ENCODE data around the gene TST.
"Not testable (repeated sequence)": the region's sequence is repeated elsewhere in the genome, so short reads cannot be mapped to it uniquely, and the experiment has no call there.

The TST gene

DNA sequence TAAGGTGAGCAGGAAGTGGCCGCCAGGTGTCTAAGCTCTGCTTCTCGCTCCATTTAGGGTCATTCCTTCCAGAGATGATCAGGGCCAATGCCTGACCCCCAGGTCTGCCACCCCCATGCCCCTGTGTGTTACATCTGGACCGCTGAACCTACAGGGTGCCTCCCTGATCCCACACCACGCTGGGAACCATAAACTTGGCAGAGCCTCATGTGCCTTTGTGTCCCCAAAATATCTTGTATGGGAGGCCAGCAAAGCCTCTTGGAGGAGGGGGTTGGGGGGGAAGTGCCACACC lies 3.7 kb downstream of the TST start:
- DNase-seq (ENCODE audit: low read depth, low spot score) = no peak

DNA sequence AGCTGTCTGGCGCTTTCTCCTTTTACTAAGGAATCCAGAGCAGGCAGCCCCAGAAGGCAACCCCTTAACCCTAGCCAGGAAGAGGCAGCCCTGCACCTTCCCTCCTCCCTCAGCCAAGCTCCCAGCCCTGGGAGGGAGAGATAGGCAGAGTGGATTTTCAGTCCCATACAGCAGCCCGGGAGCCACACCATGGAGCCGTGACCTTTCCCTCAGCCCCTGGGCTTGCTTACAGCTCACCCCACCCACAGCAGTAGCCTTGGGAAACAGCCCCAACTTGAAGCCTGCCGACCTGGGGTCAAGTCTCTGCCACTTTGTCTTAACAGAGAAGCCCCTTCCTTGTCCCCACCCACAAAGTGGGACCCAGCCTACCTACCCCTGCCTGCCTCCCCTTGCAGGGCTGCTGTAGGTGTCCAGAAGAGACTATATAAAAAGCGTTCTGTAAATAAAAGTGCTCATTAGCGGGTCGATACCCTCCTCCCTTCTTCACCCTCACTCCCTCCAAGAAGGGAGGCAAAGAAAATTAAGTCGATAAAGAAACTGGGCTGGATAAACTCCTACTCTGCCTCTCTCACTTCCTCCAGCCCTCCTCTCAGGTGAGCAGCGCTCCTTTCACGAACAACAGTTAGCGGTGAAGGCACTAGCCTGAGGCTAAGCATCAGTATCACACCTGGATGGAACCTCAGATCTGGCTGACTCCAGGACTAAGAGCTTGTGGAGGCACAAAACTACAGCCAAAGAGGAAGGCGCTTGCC lies 4.2 kb downstream of the TST start:
- no peak for DNase-seq (ENCODE audit: low read depth, low spot score)

DNA sequence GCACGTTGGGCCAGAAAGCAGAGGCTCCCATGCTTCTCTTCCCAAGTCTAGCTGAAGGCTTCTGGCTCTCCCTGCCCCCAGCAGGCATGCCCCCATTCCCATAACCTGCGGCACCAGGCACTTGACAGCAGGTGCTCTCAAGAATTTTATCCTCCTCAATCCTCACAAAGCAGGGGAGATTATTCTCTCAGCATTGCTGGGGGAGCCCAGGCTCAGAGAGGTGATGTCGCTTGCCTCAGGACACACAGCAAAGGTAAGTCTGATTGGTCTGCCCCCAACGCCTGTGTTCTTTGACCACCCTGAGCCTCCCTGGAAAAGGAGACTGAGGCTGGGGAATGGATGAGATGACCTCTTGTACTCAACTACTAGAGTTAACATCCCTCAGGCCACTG lies 4.8 kb downstream of the TST start:
- DNase-seq (ENCODE audit: low read depth, low spot score) = no peak

DNA sequence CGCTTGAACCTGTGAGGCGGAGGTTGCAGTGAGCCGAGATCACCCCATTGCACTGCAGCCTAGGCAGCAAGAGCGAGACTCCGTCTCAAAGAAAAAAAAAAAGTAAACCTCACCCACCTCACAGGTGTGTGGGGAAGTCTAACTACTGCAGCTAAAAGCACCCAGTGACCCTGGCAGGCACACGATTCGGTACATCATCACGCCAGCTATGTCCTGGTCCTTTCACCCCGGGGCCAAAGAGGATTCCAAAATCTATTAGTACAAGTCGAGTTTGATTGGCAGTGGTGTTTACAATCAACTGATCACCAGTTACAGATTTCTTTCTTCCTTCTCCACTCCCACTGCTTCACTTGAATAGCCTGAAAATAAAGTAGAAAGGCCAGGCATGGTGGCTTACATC lies 6.3 kb downstream of the TST start:
- DNase-seq (ENCODE audit: low read depth, low spot score) = no peak

DNA sequence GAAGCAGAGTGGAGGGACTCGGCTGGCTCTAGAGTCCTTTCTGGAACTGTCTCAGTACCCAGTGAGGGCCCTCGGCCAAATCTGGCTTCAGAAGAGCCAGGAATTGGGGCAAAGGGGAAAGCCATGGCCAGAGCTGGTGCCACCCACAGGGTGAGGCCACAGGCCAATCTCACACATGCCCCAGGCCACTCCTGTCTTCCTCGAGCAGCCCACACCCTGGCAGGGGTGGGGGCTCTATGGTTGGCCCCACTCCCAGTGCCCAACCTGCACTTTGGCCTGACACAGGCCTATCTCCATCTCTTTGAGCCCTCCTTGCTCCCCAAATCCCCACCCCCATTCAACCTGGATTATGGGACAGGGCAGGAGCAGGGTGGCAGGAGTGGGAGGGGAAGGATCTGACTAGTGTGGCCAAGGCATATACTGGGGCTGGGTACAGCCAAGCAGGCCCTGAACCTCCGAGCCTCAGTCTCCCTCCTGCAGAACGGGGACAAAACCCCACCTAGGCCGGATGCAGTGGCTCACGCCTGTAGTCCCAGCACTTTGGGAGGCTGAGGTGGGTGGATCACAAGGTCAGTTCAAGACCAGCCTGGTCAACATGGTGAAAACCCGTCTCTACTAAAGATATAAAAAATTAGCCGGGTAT lies 6.9 kb downstream of the TST start:
- DNase-seq (ENCODE audit: low read depth, low spot score) = no peak

DNA sequence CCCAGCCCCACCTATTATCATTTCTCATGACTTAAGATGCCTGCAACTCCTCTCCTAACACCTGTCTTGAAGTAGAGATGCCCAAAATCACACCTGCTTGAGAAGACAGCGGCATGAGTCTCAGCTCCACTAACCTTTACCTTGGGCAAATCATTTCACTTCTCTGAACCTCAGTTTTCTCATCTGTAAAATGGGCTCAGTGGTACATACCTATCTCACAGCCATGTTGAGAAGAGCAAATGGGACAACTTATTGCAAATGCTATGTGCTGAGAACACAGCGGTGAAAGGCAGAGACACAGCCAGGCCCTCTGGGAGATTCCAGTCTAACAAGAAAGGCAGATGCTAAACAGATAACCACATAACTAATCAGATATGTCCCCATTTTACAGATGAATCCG lies 7.8 kb downstream of the TST start:
- no peak for DNase-seq (ENCODE audit: low read depth, low spot score)

DNA sequence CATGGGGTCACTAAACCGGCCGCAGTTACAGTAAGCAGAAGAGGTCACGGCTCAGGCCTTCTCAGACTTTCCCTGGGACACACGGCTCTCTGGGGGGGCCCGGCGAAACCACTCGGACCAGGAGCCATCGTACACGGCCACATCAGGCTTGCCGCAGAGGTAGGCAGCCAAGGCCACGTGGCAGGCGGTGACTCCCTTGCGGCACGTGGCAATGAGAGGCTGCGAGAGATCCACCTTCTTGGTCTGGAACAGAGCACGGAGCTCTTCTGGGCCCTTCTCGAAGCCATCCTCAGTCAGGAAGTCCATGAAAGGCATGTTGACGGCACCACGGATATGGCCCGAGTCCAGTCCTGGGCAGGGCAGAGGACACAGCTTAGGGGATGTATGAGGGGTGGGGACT lies 8.3 kb downstream of the TST start:
- DNase-seq (ENCODE audit: low read depth, low spot score) = no peak

DNA sequence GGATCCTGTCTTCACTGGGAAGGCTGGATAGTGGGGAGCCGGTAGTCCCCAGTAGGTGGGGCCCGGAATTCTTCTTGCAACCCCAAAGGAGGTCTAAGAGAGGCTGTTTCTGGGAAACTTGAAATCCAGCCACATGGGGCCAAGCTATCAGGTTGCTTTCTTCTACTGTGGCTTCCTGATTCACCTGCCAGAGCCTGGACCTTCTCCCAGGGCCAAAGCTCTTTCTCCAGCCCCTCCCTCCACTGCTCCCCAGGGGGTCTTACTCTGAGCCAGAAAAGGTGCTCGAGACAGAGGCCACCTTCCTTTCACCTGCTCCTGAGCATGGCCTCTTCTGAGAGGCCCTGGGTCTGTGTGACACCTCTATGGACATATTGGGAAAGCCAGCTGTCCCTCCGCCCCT lies 9.1 kb downstream of the TST start:
- no peak for DNase-seq (ENCODE audit: low read depth, low spot score)

DNA sequence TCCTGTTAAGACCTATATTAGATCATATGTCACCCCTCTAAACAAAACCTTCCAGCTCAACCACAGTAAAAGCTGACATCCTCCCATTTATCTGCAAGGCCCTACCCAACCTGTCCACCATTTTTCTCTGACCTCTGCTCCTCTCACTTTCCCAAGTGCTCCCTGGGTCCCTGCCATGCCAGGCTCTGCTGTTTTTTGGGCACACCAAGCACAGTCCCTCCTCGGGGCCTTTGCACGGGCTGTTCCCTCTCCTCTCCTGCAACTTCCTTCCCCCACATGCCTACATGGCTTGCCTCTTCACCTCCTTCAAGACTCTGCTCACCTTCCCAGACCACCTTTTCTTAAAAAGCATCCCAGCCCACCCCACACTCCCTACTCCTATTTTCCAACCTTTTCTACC lies 9.8 kb downstream of the TST start:
- DNase-seq (ENCODE audit: low read depth, low spot score) = no peak

DNA sequence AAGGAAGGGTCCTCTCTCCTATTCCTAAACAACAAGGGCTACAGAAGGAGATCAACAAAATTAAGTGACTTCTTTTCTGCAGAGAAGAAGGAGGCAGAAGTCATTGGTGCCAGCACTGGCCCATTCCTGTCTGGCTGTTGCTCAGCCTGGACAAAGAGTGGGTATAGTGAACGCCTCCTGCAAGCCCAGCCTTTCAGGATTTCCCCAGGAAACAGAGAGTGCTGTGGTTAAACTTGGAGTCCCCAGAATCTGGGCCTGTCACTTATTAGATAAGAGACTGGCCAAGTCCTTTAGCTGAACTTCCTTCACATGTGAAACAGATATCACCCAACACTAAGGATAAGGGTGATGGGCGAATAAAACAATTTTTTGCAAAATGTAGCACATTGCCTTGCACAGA lies 10.9 kb downstream of the TST start:
- no peak for DNase-seq (ENCODE audit: low read depth, low spot score)

DNA sequence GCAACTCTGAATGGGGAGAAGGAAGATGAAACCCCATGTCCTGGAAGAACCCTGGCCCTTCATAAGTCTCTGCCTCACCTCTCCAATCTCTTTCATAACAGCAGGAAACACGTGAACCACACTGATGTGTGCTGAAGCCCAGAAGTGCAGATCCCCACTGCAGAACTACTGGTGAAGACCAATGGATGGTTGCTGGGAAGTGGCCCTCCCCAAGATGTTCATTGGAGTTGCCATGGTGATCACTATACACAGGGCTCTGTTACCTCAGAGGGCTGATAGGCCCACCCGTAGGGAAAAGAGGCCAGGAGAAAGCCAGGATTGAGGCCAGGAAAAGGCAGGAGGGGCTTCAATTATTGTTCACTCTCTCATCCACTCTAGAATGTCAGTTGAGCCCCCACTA lies 11.6 kb downstream of the TST start:
- DNase-seq (ENCODE audit: low read depth, low spot score) = no peak

DNA sequence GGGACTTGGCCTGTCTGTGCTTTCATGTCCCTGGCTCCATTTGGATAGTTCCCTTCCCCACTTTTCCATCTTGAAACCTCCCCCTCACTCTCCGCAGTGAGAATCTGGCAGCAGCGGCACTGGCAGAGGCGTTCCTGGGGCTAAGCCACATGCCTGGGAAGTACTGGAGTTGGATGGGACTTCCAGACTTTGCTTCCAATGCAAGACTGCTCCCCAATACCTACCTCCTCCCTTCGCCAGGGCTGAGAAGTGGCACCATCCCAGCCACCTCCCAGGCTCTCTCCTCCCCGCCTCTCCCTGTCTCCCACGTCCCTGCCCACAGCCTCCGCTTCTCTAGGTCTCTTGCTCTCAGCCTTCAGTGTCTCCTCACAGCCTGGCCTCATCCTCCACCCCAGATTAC lies 16.6 kb downstream of the TST start:
- DNase-seq (ENCODE audit: low read depth, low spot score) = no peak

DNA sequence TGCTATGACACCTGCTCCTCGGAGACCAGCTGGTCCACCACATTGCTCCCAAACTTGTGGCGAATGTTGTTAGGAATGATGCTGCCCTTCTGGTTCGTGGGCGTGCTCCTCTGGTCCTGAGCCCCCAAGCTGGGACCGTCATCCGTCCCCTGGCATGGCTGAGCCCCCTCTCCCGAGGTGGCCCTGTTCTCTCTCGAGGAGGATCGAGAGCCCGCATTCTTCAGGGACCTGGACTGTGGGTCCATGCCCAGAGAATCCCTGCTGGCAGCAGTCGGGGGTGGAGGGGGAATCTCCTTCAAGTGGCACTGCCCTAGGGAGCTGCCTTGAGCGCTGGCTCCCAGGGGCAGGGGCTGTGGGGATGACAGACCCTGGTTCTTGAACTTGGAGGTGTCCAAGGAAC lies 17.4 kb downstream of the TST start:
- no peak for DNase-seq (ENCODE audit: low read depth, low spot score)

DNA sequence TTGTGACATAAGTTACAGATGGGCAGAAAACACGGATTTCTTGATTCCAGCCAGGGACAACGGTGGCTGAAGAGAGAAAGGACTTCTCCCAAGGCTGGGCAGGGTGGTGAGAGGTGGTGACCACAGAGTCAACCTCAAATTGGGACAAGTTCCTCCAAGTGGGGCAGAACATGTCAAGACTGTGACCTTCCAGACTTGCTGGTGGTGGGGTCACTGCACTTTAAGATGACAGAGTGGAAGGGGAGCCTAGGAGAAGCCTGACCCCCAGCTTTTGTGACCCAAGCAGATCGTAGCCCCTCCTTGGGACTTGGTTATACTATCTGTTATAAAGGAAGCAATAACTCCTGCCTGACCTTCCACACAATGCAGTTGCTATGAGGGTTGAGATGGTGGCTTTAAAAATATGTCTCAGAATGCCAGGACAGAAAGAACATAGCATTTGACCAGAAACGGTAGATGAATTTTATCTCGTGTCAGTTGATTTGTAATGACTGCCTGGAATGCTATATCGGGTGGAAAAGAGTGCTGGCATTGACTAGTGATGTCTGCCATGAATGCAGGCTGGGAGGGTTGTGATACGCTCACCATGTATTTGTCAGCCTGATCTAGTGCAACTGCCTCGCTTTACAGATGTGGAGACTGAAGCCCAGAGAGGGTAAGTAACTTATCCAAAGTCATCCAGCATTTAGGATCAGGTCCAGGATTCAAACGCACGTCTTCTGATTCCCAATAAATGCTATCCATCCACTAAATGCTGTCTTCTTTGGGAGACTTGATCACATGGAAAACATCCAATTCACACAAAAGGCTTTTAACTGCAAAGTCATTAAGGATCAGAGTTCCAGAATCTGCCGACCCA lies 18.3 kb downstream of the TST start:
- DNase-seq (ENCODE audit: low read depth, low spot score) = no peak

DNA sequence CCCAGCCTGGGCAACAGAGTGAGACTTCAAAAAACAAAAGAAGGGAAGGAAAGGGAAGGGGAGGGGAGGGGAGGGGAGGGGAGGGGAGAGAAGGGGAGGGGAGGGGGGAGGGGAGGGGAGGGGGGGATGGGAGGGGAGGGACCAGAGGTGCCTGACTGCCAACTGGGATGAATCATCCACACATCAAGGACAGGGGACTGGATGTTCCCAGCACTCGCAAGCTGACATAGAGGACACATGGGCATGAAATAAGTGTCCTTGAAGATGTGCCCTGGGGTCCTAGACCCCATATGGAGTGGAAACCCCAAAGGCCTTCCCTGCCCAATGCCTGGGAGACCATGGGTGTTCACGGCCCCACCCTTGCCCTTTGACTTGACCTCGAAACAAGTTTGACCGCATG lies 19.8 kb downstream of the TST start:
- no peak for DNase-seq (ENCODE audit: low read depth, low spot score)

DNA sequence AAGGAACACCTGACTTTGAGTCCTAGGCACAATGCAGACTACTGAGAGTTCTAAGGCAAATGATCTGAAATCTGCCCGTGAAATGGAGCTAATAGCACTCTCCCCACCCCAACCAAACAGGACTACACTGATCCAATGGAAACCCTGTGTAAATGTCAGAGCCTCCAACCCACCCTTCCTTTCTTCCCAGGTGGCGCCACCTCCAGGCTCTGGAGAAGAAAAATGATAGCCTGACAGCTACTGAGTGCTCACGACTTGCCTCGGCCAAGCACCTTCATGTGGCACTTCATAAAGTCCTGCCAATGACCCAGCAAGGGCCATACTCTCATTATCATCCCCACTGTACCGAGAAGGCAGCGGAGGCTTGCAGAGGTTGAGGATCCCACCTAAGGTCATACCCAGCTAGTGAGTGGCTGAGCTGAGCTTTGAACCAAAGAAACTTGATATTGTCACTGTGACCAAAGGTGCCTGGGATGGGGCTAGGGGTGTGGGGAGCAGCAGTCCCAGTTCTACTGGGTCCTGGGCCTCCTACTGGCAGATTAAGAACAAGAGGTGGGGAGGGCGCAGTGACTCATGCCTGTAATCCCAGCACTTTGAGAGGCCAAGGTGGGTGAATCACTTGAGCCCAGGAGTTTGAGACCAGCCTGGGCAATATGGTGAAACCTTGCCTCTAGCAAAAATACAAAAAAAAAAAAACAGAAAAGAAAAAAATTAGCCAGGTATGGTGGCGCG lies 20.5 kb downstream of the TST start:
- DNase-seq (ENCODE audit: low read depth, low spot score) = no peak

DNA sequence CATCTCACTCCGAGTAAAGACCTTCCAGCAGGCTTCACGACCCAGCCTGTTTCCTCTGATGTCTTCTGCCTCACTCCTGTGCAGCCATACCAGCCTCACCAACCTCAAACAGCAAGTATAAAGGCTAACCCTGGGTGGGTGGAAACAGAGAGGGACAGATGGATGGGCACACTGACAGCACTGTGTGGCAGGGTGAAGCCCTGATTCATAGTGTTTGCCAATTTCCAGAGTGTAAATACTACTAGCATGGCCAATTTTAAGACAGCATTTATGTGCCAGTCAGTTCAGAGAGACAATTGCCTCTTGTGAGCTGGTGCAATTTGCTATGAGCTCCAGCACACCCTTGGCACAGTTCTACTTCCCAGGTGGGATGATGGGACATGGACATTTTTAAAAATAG lies 21.5 kb downstream of the TST start:
- DNase-seq (ENCODE audit: low read depth, low spot score) = no peak

DNA sequence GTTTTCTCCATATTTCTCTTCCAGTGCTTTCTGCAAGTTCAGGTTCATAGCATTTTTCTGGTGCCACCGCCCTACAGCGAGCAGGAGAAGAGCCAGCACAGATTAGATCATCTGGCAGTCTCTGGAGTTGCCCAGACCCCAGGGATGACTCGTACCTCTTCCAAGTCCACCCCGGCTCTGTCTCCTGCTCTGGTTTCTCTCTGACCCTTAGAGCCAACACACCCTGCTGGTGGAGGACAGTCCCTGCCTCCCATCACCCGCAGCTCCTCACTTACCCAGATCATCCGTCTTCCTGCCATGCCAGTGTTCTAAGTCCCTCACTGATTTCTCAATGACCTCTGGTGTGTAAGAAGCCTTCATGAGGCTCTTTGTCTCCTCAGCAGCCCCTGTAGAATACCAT lies 28.0 kb downstream of the TST start:
- no peak for DNase-seq (ENCODE audit: low read depth, low spot score)

DNA sequence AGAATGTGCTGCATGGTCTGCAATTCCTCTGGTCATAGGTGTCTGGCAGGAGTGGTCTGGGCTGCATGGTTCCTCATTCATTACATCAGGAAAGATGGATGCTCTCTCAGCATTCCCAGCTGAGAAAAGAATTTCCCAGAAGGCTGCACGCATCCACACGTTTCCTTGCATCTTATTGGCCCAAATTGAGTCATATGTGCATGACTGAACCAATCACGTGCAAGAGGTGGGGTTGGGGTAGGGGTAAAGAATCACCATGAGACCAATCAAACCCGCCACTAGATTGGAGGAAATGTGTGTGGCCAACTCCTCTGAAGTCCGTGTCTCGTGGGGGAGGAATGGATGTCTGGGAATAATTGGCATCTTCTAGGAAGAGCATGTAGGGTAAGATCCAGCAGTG lies 28.8 kb downstream of the TST start:
- DNase-seq (ENCODE audit: low read depth, low spot score) = no peak

DNA sequence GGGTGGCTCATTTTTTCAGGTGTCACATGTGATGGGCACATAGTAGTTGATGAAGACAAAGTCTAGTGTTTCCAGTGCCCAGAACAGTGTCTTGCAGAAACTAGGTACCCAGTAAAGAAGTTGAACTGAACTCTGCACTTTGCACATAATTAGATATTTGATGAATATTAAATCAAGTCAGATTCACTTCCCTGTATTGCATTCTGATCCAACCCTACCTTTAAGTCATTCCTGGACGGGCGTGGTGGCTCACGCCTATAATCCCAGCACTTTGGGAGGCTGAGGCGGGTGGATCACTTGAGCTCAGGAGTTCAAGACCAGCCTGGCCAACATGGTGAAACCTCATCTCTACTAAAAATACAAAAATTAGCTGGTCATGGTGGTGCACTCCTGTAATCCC lies 30.2 kb downstream of the TST start:
- not testable (repeated sequence) for DNase-seq (ENCODE audit: low read depth, low spot score)

DNA sequence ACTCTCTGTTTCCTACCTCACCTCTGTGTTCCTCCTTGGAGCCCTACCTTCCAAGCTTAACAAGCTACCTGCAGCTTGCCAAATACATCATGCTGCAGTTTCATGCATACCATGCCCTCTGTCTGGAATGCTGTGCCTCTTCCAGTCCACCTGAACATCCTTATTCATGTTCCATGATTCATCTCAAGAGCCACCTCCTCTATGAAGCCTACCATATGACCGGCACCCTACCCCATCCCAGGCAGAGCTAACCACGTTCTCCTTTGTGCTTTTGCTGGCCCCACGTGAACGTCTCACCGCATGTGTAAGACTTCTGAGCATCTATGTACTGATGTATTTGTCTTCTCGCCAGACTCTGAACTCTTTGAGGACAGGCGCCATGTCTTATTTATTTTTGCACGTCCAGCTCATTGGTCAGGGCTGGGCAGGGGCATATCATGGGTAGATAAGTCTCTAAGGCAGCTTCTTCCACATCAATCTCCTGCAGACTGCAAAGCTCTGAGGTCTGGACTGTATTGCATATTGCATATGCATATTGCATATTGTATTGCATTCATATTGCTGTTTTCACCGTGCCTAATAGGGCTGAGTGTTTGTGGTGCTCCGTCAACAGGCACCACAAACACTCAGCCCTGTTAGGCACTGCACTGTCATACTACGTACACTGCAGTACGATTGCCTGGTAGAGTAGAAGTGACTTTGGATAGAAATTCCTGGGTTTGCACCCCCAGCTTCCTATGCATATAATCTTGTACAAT lies 31.0 kb downstream of the TST start:
- no peak for DNase-seq (ENCODE audit: low read depth, low spot score)
